ENCODE measurements around the gene TMEM72. TPM values are rescaled to one million over a fixed set of nuclear protein-coding genes. Genes with fewer than 3 reads are reported as not detected.

TMEM72 gene
- total RNA-seq, 1 donor from 2014 or later, result not detected

DNA sequence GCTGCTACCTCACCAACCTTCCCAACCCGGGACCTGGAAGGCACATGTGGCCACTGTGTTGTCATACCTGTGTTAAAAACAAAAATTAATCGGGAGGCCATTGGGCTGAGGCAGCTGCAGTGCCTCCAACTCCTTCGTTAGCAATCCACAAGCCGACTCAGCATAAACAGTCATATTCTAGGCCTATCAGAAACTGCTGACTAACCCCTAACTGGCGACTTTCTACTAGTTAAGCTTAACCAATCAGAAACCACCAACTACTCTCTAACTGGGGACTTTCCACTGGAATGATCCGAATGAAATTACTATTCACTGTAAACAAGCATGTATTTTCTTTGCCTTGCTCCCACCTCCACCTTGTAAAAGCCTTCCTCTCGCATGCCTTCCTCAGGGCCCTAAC is 14.1 kb upstream of the TMEM72 start:
- H3K27me3 ChIP-seq (ENCODE audit: control insufficient read depth, insufficient read depth, low read length), result no peaks in the 10 kb centered on the region
- DNase-seq (ENCODE audit: low read depth), result no peak

DNA sequence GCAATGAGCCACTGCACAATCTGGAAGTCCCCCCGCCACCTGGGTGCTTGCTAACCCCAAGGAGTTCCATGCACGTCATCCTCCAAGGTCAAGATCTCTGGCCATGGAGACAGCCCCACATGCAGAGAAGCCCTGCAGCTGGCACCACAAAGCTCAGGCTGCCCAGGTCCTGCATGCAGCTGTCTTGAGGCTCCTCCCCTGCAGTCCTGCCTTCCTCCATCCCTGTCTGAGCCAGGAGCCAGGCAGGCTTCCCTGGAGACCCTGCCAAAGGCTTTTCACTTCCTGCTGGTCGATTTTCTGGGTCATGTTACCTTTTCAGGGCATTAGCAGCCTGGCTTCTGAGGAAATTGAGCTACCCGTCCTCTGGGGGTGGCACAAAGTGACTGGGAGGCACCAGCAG is 12.5 kb upstream of the TMEM72 start:
- Histone ChIP-seq H3K27me3 (ENCODE audit: control insufficient read depth, insufficient read depth, low read length) (peaks cover 6% of the 10 kb centered on the region), H3K4me3 (ENCODE audit: low read depth, low read length) (no peak overlapping the region), H3K36me3 (ENCODE audit: control insufficient read depth, insufficient read depth, low read length) (peaks cover 2% of the 10 kb centered on the region)
- TF ChIP-seq, protein P1, sequence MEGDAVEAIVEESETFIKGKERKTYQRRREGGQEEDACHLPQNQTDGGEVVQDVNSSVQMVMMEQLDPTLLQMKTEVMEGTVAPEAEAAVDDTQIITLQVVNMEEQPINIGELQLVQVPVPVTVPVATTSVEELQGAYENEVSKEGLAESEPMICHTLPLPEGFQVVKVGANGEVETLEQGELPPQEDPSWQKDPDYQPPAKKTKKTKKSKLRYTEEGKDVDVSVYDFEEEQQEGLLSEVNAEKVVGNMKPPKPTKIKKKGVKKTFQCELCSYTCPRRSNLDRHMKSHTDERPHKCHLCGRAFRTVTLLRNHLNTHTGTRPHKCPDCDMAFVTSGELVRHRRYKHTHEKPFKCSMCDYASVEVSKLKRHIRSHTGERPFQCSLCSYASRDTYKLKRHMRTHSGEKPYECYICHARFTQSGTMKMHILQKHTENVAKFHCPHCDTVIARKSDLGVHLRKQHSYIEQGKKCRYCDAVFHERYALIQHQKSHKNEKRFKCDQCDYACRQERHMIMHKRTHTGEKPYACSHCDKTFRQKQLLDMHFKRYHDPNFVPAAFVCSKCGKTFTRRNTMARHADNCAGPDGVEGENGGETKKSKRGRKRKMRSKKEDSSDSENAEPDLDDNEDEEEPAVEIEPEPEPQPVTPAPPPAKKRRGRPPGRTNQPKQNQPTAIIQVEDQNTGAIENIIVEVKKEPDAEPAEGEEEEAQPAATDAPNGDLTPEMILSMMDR (IDR thresholded peaks at IDR 0.05; ENCODE audit: insufficient read depth, low read length, poor library complexity, severe bottlenecking), result no peak
- DNase-seq (ENCODE audit: low read depth), result no peak

More for the DNA sequence above, 14.1 kb upstream of the TMEM72 start:
- Histone ChIP-seq H3K36me3 (ENCODE audit: control insufficient read depth, insufficient read depth, low read length) (peaks cover 2% of the 10 kb centered on the region), H3K4me3 (ENCODE audit: low read depth, low read length) (no peak overlapping the region)
- TF ChIP-seq, protein P1 (IDR thresholded peaks at IDR 0.05; ENCODE audit: insufficient read depth, low read length, poor library complexity, severe bottlenecking), result no peak

DNA sequence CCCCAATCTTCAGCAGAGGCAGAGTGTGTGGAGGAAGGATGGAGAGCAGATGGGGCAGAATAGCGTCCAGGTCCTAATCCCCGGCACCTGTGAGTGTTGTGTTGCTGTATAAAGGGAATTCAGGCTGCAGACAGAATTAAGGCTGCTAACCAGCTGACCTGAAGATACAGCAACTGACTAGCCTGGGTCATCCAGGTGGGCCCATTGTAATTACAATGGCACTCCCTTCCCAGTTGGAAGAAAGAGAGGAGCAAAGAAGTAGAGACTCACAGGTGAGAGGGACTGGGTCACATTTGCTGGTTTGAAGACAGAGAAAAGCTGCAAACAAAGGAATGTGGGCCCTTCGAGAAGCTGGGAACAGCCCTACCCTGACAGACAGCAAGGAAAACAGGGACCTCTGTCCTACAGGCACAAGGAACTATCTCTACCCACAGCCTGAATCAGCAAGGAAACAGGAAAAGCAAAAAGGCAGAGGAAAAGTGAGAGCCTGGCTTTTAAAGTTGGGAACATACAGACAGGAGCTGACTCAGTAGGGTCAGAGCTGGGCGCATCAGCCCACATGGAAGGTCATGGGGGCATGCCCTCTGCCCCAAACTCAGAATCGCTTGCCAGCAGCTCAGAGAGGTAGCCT is 11.6 kb upstream of the TMEM72 start:
- Histone ChIP-seq H3K4me3 (ENCODE audit: low read depth, low read length) (no peak overlapping the region), H3K36me3 (ENCODE audit: control insufficient read depth, insufficient read depth, low read length) (peaks cover 2% of the 10 kb centered on the region), H3K27me3 (ENCODE audit: control insufficient read depth, insufficient read depth, low read length) (peaks cover 8% of the 10 kb centered on the region)
- TF ChIP-seq, protein P1 (IDR thresholded peaks at IDR 0.05; ENCODE audit: insufficient read depth, low read length, poor library complexity, severe bottlenecking), result no peak
- no peak for DNase-seq (ENCODE audit: low read depth)

DNA sequence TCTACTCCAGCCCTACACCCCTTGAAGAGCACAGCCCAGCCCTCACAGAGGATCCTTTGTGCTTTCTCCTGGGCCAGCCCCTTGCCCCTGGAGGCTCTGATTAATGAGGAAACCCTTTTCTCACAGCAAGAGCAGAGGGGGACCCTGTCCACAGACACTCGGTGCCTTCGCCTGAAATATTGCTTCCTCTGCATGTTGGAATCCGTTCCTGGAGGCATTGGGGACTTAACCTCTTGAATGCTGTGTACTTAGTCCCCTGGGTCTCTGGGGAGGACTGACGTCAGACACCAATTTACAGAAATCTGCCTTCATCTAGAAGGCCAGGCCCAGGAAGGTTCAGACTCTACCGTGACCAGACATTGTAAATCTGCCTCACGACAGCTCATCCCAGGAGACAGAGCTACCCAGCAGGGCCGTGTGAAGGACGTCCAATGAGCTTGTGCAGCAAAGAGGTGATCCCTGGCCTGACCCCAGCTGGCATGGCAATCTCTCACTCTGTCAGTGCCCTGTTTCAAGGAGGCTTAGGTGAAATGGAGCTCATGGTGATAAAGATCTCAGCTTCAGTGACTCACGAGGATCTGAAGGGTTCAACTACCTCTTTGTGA is 8.1 kb upstream of the TMEM72 start:
- Histone ChIP-seq H3K27me3 (ENCODE audit: control insufficient read depth, insufficient read depth, low read length) (peaks cover 18% of the 10 kb centered on the region), H3K36me3 (ENCODE audit: control insufficient read depth, insufficient read depth, low read length) (no peaks in the 10 kb centered on the region), H3K4me3 (ENCODE audit: low read depth, low read length) (no peak overlapping the region)
- TF ChIP-seq, protein P1 (IDR thresholded peaks at IDR 0.05; ENCODE audit: insufficient read depth, low read length, poor library complexity, severe bottlenecking), result no peak
- DNase-seq (ENCODE audit: low read depth), result no peak

DNA sequence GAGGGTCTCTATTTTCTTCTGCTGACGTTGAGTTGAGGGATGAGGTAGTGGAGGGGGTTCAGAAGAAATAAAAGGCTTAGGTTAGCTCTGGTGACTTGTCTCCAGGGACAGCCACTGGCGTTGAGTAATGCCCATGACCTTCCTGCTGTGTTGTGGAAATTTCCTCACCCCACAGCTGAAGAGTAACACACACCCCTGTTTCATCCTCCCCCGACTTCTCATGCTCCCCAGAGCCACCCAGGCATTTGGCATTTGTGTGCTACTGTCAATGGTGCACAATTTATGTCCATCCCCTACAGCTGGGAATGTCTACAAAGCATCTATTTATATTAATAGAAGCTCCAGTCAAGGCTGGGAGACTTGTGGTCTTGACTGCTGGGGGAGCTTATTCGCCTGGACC is 4.7 kb upstream of the TMEM72 start:
- H3K36me3 ChIP-seq (ENCODE audit: control insufficient read depth, insufficient read depth, low read length), result no peaks in the 10 kb centered on the region
- no peak for DNase-seq (ENCODE audit: low read depth)
- TF ChIP-seq, protein P1 (IDR thresholded peaks at IDR 0.05; ENCODE audit: insufficient read depth, low read length, poor library complexity, severe bottlenecking), result no peak
- H3K4me3 ChIP-seq (ENCODE audit: low read depth, low read length), result no peak overlapping the region
- H3K27me3 ChIP-seq (ENCODE audit: control insufficient read depth, insufficient read depth, low read length), result peaks cover 19% of the 10 kb centered on the region

DNA sequence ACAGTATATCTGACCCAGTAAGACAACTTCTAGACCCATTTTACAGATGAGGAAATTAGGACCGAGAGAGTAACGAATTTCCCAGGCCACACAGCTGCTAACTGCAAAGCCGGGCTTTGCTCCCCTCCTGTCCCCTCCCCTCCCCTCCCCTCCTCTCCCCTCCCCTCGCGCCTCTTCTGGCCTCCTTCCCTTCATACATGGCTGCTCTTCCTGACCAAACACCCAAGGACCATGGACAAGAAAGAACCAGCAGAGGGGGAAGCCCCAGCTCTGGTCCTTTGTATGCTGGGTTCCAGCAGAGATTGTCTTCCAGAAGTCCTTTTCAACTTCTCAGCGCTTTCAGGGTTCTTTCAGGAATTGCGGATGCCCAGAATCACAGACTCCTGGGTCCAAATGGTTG is 3.6 kb upstream of the TMEM72 start:
- TF ChIP-seq, protein P1 (IDR thresholded peaks at IDR 0.05; ENCODE audit: insufficient read depth, low read length, poor library complexity, severe bottlenecking), result no peak
- H3K27me3 ChIP-seq (ENCODE audit: control insufficient read depth, insufficient read depth, low read length), result peaks cover 26% of the 10 kb centered on the region
- no peak for DNase-seq (ENCODE audit: low read depth)

More for the DNA sequence above, 3.6 kb upstream of the TMEM72 start:
- no peak overlapping the region for H3K4me3 ChIP-seq (ENCODE audit: low read depth, low read length)
- H3K36me3 ChIP-seq (ENCODE audit: control insufficient read depth, insufficient read depth, low read length), result no peaks in the 10 kb centered on the region
